GM19239 (cell line): Measurements from ENCODE around the gene ASAP3.
"Not testable (repeated sequence)": the region's sequence is repeated elsewhere in the genome, so short reads cannot be mapped to it uniquely, and the experiment has no call there.

Experiments
- DNase-seq: peaks from one replicate; pipeline ENCODE4 v3.0.0; 2011; ENCODE audit warnings: low spot score; ENCODE audit not compliant: insufficient read length
- FAIRE-seq: peaks from 2 replicates; lab custom pipeline; 2011; peaks lifted over from hg19 to GRCh38; lab: Jason Lieb, UNC

Gene ASAP3

GRCh38 chr1:23517581-23517980, 33.6 kb upstream of the ASAP3 start:
- DNase-seq, result no peak
- FAIRE-seq, result no peak

GRCh38 chr1:23515905-23516304, 31.9 kb upstream of the ASAP3 start:
- no peak for FAIRE-seq

GRCh38 chr1:23514111-23514679, 30.2 kb upstream of the ASAP3 start:
- DNase-seq, result no peak
- no peak for FAIRE-seq

More at GRCh38 chr1:23515905-23516304, 31.9 kb upstream of the ASAP3 start:
- no peak for DNase-seq

- FAIRE-seq (no peak), DNase-seq (no peak)
These were observed 25.9 kb upstream of the ASAP3 start for GRCh38 chr1:23509896-23510295.

- FAIRE-seq (no peak), DNase-seq (no peak)
These were observed 22.6 kb upstream of the ASAP3 start for GRCh38 chr1:23506376-23507107.

- no peak for FAIRE-seq
- DNase-seq, result no peak
These were observed 21.9 kb upstream of the ASAP3 start for GRCh38 chr1:23505851-23506250.

- FAIRE-seq, DNase-seq: not testable (repeated sequence)
These were observed 20.2 kb upstream of the ASAP3 start for GRCh38 chr1:23504156-23504555.

- FAIRE-seq (no peak), DNase-seq (no peak)
These were observed 19.0 kb upstream of the ASAP3 start for GRCh38 chr1:23502951-23503350.

- no peak for FAIRE-seq
These were observed 16.5 kb upstream of the ASAP3 start for GRCh38 chr1:23500466-23500865.

GRCh38 chr1:23497777-23498439, 13.9 kb upstream of the ASAP3 start:
- DNase-seq (no peak), FAIRE-seq (no peak)

More at GRCh38 chr1:23500466-23500865, 16.5 kb upstream of the ASAP3 start:
- DNase-seq, result no peak

GRCh38 chr1:23496490-23497181, 12.7 kb upstream of the ASAP3 start:
- DNase-seq (no peak), FAIRE-seq (no peak)

- not testable (repeated sequence) for DNase-seq, FAIRE-seq
These were observed 10.9 kb upstream of the ASAP3 start for GRCh38 chr1:23494836-23495235.

GRCh38 chr1:23492776-23493175, 8.8 kb upstream of the ASAP3 start:
- not testable (repeated sequence) for DNase-seq, FAIRE-seq

GRCh38 chr1:23492132-23492720, 8.2 kb upstream of the ASAP3 start:
- no peak for FAIRE-seq
- DNase-seq, result no peak

- no peak for DNase-seq
- no peak for FAIRE-seq
These were observed 5.9 kb upstream of the ASAP3 start for GRCh38 chr1:23489842-23490241.

- DNase-seq (no peak), FAIRE-seq (no peak)
These were observed 988 bp upstream of the ASAP3 start for GRCh38 chr1:23485002-23485332.

- DNase-seq (peak; percentile 83), FAIRE-seq (peak; percentile 95)
These were observed 448 bp upstream of the ASAP3 start for GRCh38 chr1:23484253-23485001.

GRCh38 chr1:23481904-23482303, 2.1 kb downstream of the ASAP3 start:
- FAIRE-seq, result no peak

GRCh38 chr1:23481026-23481597, 2.9 kb downstream of the ASAP3 start:
- FAIRE-seq, result no peak

More at GRCh38 chr1:23481904-23482303, 2.1 kb downstream of the ASAP3 start:
- DNase-seq, result no peak

More at GRCh38 chr1:23481026-23481597, 2.9 kb downstream of the ASAP3 start:
- no peak for DNase-seq
